ENCODE measurements around the gene TMEM154. TPM values are rescaled to one million over a fixed set of nuclear protein-coding genes. Genes with fewer than 3 reads are reported as not detected.

Gene TMEM154
- polyA plus RNA-seq, 1 of the 3 experiments (the other 2 are of a cell fraction) = 0.58 TPM

DNA sequence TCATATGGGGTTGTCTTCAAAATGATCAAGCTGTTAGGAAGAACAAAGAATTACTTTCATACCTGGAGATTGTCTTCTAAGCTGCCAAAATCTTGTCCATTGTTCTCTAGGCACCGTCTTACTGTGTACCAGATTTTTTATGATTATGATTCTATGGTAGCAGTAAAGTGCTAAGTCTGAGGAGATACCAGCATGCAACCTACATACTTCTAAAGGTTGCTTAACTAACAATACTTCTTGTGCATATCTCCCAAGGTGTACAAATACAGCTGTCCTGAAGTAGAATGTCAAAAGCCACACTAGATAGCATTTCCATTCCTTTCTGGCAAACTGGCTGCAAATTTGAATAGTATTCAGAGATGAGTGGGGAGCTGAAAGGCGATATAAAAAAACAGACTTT lies 81.3 kb downstream of the TMEM154 start:
- H2AFZ ChIP-seq (ENCODE audit: low read depth) = no peak overlapping the region
- H3K36me3 ChIP-seq (replicated peaks in 1 of 2; ENCODE audit: control insufficient read depth in 1 of 2, insufficient read depth in 2 of 2, low read length in 1 of 2) = no peaks in the 10 kb centered on the region
- 87% methylated on average over 2 of the region's 2 CpGs for WGBS (ENCODE audit: low lambda C conversion rate)
- no peak overlapping the region for H3K4me2 ChIP-seq
- H3K9ac ChIP-seq = no peak overlapping the region
- H3K4me1 ChIP-seq (ENCODE audit: control insufficient read depth in 1 of 2, insufficient read depth in 2 of 2, low read depth in 1 of 2, low read length in 1 of 2) = no peaks in the 10 kb centered on the region; a peak in 1 of 4 replicates
- ChIA-PET POLR2A (no interaction called here), CTCF (interaction anchor here (1.6 kb wide), 1 partner anchor 8 kb away, joined by 5 read pairs; no protein-coding TSS in a partner anchor)
- TF ChIP-seq SIN3A (IDR thresholded peaks at IDR 0.05; ENCODE audit: borderline replicate concordance, low read depth, low read length) = no peak
- TF ChIP-seq FOXM1 (IDR thresholded peaks at IDR 0.05; ENCODE audit: low read depth) = no peak
- no peak for TF ChIP-seq CHD2 (IDR thresholded peaks at IDR 0.05; ENCODE audit: low read length, partially characterized antibody)
- TF ChIP-seq, protein P1, sequence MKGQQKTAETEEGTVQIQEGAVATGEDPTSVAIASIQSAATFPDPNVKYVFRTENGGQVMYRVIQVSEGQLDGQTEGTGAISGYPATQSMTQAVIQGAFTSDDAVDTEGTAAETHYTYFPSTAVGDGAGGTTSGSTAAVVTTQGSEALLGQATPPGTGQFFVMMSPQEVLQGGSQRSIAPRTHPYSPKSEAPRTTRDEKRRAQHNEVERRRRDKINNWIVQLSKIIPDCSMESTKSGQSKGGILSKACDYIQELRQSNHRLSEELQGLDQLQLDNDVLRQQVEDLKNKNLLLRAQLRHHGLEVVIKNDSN (IDR thresholded peaks at IDR 0.05; ENCODE audit: borderline replicate concordance, low read depth) = no peak
- TF ChIP-seq ELF1 (IDR thresholded peaks at IDR 0.05) = no peak
- TF ChIP-seq NRF1 (IDR thresholded peaks at IDR 0.05; ENCODE audit: low read depth, low read length) = no peak
- no peak for TF ChIP-seq FOSL2 (IDR thresholded peaks at IDR 0.05; ENCODE audit: borderline replicate concordance, low read depth)
- no peak for TF ChIP-seq TEAD4 (IDR thresholded peaks at IDR 0.05; ENCODE audit: borderline replicate concordance, insufficient read depth)
- no peak for TF ChIP-seq TAF1 (IDR thresholded peaks at IDR 0.05; ENCODE audit: borderline replicate concordance, low read depth, low read length)
- TF ChIP-seq, protein P2, sequence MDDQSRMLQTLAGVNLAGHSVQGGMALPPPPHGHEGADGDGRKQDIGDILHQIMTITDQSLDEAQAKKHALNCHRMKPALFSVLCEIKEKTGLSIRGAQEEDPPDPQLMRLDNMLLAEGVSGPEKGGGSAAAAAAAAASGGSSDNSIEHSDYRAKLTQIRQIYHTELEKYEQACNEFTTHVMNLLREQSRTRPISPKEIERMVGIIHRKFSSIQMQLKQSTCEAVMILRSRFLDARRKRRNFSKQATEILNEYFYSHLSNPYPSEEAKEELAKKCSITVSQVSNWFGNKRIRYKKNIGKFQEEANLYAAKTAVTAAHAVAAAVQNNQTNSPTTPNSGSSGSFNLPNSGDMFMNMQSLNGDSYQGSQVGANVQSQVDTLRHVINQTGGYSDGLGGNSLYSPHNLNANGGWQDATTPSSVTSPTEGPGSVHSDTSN (IDR thresholded peaks at IDR 0.05) = no peak
- H3K9me2 ChIP-seq = no peaks in the 10 kb centered on the region
- H3K4me3 ChIP-seq (ENCODE audit: low read depth in 2 of 2, low read length in 1 of 2) = no peak overlapping the region
- H3K79me2 ChIP-seq (ENCODE audit: insufficient read depth) = no peaks in the 10 kb centered on the region
- no peaks in the 10 kb centered on the region for H3F3A ChIP-seq (replicated peaks; ENCODE audit: insufficient read depth)
- DNase-seq = no peak
- H3K27me3 ChIP-seq (ENCODE audit: insufficient read depth) = no peaks in the 10 kb centered on the region
- H3K27ac ChIP-seq (ENCODE audit: low read depth in 2 of 2, low read length in 1 of 2) = no peak overlapping the region
- no peaks in the 10 kb centered on the region for H3K9me3 ChIP-seq
- no peaks in the 10 kb centered on the region for H4K20me1 ChIP-seq (ENCODE audit: insufficient read depth)

DNA sequence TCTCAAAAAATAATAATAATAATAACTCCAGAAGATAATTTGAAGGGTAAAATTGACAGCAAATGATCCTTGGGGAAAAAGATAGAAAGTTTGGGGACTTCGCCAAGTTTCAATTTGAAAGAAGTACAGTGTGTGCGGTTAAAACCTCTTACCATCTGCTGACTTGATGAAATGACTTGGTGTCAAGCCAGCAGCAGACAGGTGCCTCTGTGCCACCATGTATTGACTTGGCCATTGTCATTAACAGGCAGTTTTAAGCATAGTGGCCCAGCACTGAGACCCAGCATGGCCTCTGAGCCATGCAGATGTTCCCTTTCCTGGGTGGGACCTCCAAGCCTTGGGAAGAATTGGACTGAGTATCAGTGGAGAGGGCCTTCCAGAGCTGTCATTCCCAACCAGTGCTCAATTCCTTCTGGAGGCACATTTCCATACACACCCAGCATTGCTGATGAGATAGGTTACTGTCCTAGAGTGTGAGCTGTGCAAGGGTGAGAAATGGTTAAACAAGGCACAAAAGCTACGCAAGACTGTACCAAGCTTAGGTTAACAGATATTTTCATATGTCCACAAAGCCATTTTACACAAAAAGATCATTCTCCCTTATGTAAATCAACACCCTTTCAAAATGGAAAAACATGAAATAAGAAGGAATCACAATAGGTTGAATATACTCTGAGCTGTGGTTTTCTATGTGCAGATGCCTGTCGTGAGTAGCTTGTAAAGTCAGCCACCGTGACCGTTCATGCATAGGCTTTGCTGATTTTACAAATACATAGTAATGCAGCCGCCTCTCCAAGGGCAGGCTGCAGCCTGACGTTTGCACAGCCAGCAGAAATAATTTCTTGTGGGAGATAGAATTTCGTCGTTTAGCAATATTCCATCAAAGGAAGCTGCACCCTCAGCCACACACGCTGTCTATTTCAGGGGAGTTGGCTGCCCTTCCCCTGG lies 84.5 kb downstream of the TMEM154 start:
- Histone ChIP-seq H4K20me1 (ENCODE audit: insufficient read depth) (no peaks in the 10 kb centered on the region), H3K79me2 (ENCODE audit: insufficient read depth) (no peaks in the 10 kb centered on the region), H3K9ac (no peak overlapping the region), H3F3A (replicated peaks; ENCODE audit: insufficient read depth) (peaks cover 2% of the 10 kb centered on the region), H3K9me3 (no peaks in the 10 kb centered on the region), H3K36me3 (replicated peaks in 1 of 2; ENCODE audit: control insufficient read depth in 1 of 2, insufficient read depth in 2 of 2, low read length in 1 of 2) (no peaks in the 10 kb centered on the region), H3K4me3 (ENCODE audit: low read depth in 2 of 2, low read length in 1 of 2) (no peak overlapping the region), H3K4me1 (ENCODE audit: control insufficient read depth in 1 of 2, insufficient read depth in 2 of 2, low read depth in 1 of 2, low read length in 1 of 2) (peaks cover 6 to 12% of the 10 kb centered on the region in 2 experiments; a peak in 3 of 4 replicates), H3K9me2 (no peaks in the 10 kb centered on the region), H2AFZ (ENCODE audit: low read depth) (no peak overlapping the region), H3K4me2 (no peak overlapping the region), H3K27me3 (ENCODE audit: insufficient read depth) (no peaks in the 10 kb centered on the region), H3K27ac (ENCODE audit: low read depth in 2 of 2, low read length in 1 of 2) (no peak overlapping the region)
- no peak for DNase-seq
- CTCF ChIA-PET = interaction anchor here (0.7 kb wide), 1 partner anchor 141 kb away, joined by 3 read pairs; no protein-coding TSS in a partner anchor
- POLR2A ChIA-PET = no interaction called here
- 84% methylated on average over 11 of the region's 11 CpGs for WGBS (ENCODE audit: low lambda C conversion rate)
- TF ChIP-seq CHD2 (IDR thresholded peaks at IDR 0.05; ENCODE audit: low read length, partially characterized antibody) (no peak), RXRA (IDR thresholded peaks at IDR 0.05; ENCODE audit: borderline replicate concordance, low read depth) (no peak), MEF2A (IDR thresholded peaks at IDR 0.05; ENCODE audit: borderline replicate concordance, low read depth) (no peak), SIN3A (IDR thresholded peaks at IDR 0.05; ENCODE audit: borderline replicate concordance, low read depth, low read length) (no peak), YY1 (IDR thresholded peaks at IDR 0.05; ENCODE audit: low read depth) (no peak)
